Thyroid gland (tissue), 4 donors: Measurements from ENCODE around the gene MRPL54. TPM values are rescaled to one million over a fixed set of nuclear protein-coding genes. Genes with fewer than 3 reads are reported as not detected.
"Not testable (repeated sequence)": the region's sequence is repeated elsewhere in the genome, so short reads cannot be mapped to it uniquely, and the experiment has no call there.

Experiments used
- DNase-seq, 2 donors: peaks; one replicate each; pipeline ENCODE4 v3.0.0-alpha.2; 2019
- H3K27ac ChIP-seq, 3 donors: fragments of 200-600 bp; sonication (generic); 1 replicate in 2 of 3; 2 replicates in 1 of 3; pipeline ENCODE4 v1.5.1; 2016 to 2019; ENCODE audit warnings: mild to moderate bottlenecking in 1 of 3, moderate library complexity in 1 of 3
- H3K27me3 ChIP-seq: fragments of 200-600 bp; sonication (generic); one replicate; pipeline ENCODE4 v1.5.1; 2019
- H3K36me3 ChIP-seq, 2 donors: fragments of 200-600 bp; sonication (generic); one replicate each; pipeline ENCODE4 v1.5.1; 2016 to 2019
- H3K4me1 ChIP-seq, 2 donors: fragments of 200-600 bp; sonication (generic); one replicate each; pipeline ENCODE4 v1.5.1; 2017 to 2019
- H3K4me3 ChIP-seq, 3 donors: fragments of 200-600 bp; sonication (generic); replicated peaks in 1 of 3; 1 replicate in 2 of 3; 2 replicates in 1 of 3; pipeline ENCODE4 v1.5.1; 2016; ENCODE audit warnings: mild to moderate bottlenecking in 1 of 3
- H3K9me3 ChIP-seq: fragments of 200-600 bp; sonication (generic); one replicate; pipeline ENCODE4 v1.5.1; 2017
- CTCF ChIP-seq, 6 experiments: fragments of 200-600 bp in 3 of 6; fragments of 450-650 bp in 3 of 6; sonication (generic) in 3 of 6; IDR thresholded peaks; one replicate each; pipeline ENCODE4 v1.5.1; 2016 to 2019; ENCODE audit warnings: antibody characterized with exemption in 6 of 6, mild to moderate bottlenecking in 2 of 6, inconsistent platforms in 1 of 6, moderate library complexity in 1 of 6
- POLR2A ChIP-seq, 2 donors: fragments of 450-650 bp; IDR thresholded peaks; one replicate each; pipeline ENCODE4 v1.6.1; 2017; ENCODE audit warnings: antibody characterized with exemption in 2 of 2, mild to moderate bottlenecking in 2 of 2, moderate library complexity in 1 of 2
- WGBS, 2 donors: methylation state at CpG; one replicate each; pipeline ENCODE4 v1.1.5; 2017; 5-methylcytosine and 5-hydroxymethylcytosine counted together
- intact Hi-C: fragments of 100-400 bp; cut with DNase I; formaldehyde crosslinking; loops from one replicate; pipeline ENCODE4 v1.15.1; 2023
- total RNA-seq, 4 donors: library from RNA; depleted of rRNA; stranded (reverse); fragments of >200 nt; gene quantifications; one replicate each; pipeline ENCODE4 v1.2.3, GENCODE V29; 2016

The MRPL54 gene
- total RNA-seq, 4 donors from 2014 or later: 84.0 to 131 (median 102) TPM

GRCh38 chr19:3809881-3810707, 47.6 kb downstream of the MRPL54 start:
- Histone ChIP-seq H3K4me1 (peaks cover 0 to 23% of the 10 kb centered on the region in 2 donors), H3K27ac (no peak overlapping the region), H3K4me3 (no peak overlapping the region), H3K9me3 (no peaks in the 10 kb centered on the region), H3K27me3 (no peaks in the 10 kb centered on the region), H3K36me3 (no peaks in the 10 kb centered on the region)
- intact Hi-C loops: no loop called here
- DNase-seq: no peak
- no peak for TF ChIP-seq POLR2A (IDR thresholded peaks at IDR 0.05)
- no peak for TF ChIP-seq CTCF (IDR thresholded peaks at IDR 0.05)
- WGBS, 2 donors: 84 to 93% methylated on average over 16 to 22 of the region's 26 CpGs

- peaks cover 0 to 23% of the 10 kb centered on the region in 2 donors for H3K4me1 ChIP-seq
Observed at GRCh38 chr19:3810708-3811355, 48.4 kb downstream of the MRPL54 start.

GRCh38 chr19:3813473-3814392, 51.3 kb downstream of the MRPL54 start:
- intact Hi-C loops: no loop called here
- Histone ChIP-seq H3K36me3 (no peaks in the 10 kb centered on the region), H3K27ac (peak overlapping the region in 1 of 3 donors; percentile 58), H3K9me3 (no peaks in the 10 kb centered on the region), H3K4me3 (no peak overlapping the region), H3K27me3 (no peaks in the 10 kb centered on the region), H3K4me1 (peaks cover 0 to 11% of the 10 kb centered on the region in 2 donors)
- WGBS, 2 donors: 80% methylated on average over 14 to 19 of the region's 22 CpGs
- no peak for TF ChIP-seq CTCF (IDR thresholded peaks at IDR 0.05)
- no peak for TF ChIP-seq POLR2A (IDR thresholded peaks at IDR 0.05)
- DNase-seq: no peak

More at GRCh38 chr19:3810708-3811355, 48.4 kb downstream of the MRPL54 start:
- Histone ChIP-seq H3K36me3 (no peaks in the 10 kb centered on the region), H3K9me3 (no peaks in the 10 kb centered on the region), H3K27ac (no peak overlapping the region), H3K4me3 (no peak overlapping the region), H3K27me3 (no peaks in the 10 kb centered on the region)
- no peak for TF ChIP-seq POLR2A (IDR thresholded peaks at IDR 0.05)
- TF ChIP-seq CTCF (IDR thresholded peaks at IDR 0.05): no peak
- DNase-seq: peak in 1 of 2 donors; percentile 14
- 77 to 80% methylated on average over 2 to 32 of the region's 38 CpGs for WGBS, 2 donors
- intact Hi-C loops: no loop called here

- TF ChIP-seq CTCF (IDR thresholded peaks at IDR 0.05) (no peak), POLR2A (IDR thresholded peaks at IDR 0.05) (no peak)
- H3K27ac ChIP-seq: no peak overlapping the region
- no peak overlapping the region for H3K4me3 ChIP-seq
- intact Hi-C loops: no loop called here
- no peaks in the 10 kb centered on the region for H3K36me3 ChIP-seq
- H3K9me3 ChIP-seq: no peaks in the 10 kb centered on the region
- DNase-seq: no peak
- 91 to 98% methylated on average over 4 of the region's 4 CpGs for WGBS, 2 donors
- H3K4me1 ChIP-seq: peaks cover 0 to 7% of the 10 kb centered on the region in 2 donors
- H3K27me3 ChIP-seq: no peaks in the 10 kb centered on the region
Observed at GRCh38 chr19:3814648-3815047, 52.2 kb downstream of the MRPL54 start.

GRCh38 chr19:3816148-3816547, 53.7 kb downstream of the MRPL54 start:
- 83 to 87% methylated on average over 9 of the region's 9 CpGs for WGBS, 2 donors
- DNase-seq, H3K36me3 ChIP-seq, H3K4me3 ChIP-seq, H3K9me3 ChIP-seq, H3K4me1 ChIP-seq, H3K27ac ChIP-seq, intact Hi-C loops, H3K27me3 ChIP-seq: not testable (repeated sequence)
